Kidney (tissue), 14 donors: ENCODE results near the gene CCDC136. TPM values are rescaled to one million over a fixed set of nuclear protein-coding genes. Genes with fewer than 3 reads are reported as not detected.

Experiments
- DNase-seq, 5 donors: peaks; one replicate each; pipeline ENCODE4 v3.0.0-alpha.2; 2013 to 2020
- FAIRE-seq: peaks from 2 replicates; lab custom pipeline; 2012; peaks lifted over from hg19 to GRCh38; lab: Jason Lieb, UNC
- H3K27ac ChIP-seq, 2 donors: one replicate each; pipeline ENCODE4 v1.7.0; 2013; ENCODE audit warnings: low read depth in 2 of 2, low read length in 2 of 2, inconsistent platforms in 1 of 2
- H3K27me3 ChIP-seq: one replicate; pipeline ENCODE4 v1.7.1; 2013; ENCODE audit warnings: low read length, inconsistent platforms; ENCODE audit not compliant: control insufficient read depth, insufficient read depth
- H3K36me3 ChIP-seq, 3 donors: one replicate each; pipeline versions ENCODE4 v1.7.0 to v1.7.1; 2013; ENCODE audit warnings: low read length in 3 of 3, control low read depth in 1 of 3, inconsistent platforms in 1 of 3; ENCODE audit not compliant: insufficient read depth in 3 of 3, control insufficient read depth in 2 of 3
- H3K4me1 ChIP-seq, 3 donors: one replicate each; pipeline versions ENCODE4 v1.7.0 to v1.7.1; 2013; ENCODE audit warnings: low read length in 3 of 3, inconsistent platforms in 1 of 3, low read depth in 1 of 3; ENCODE audit not compliant: control insufficient read depth in 2 of 3, insufficient read depth in 2 of 3
- H3K4me3 ChIP-seq, 3 donors: one replicate each; pipeline versions ENCODE4 v1.7.0 to v1.8.1; 2013; ENCODE audit warnings: low read length in 3 of 3, control low read depth in 1 of 3, inconsistent platforms in 1 of 3
- H3K9ac ChIP-seq, 3 donors: one replicate each; pipeline versions ENCODE4 v1.7.0 to v1.7.1; 2013; ENCODE audit warnings: low read length in 3 of 3, control low read depth in 1 of 3, inconsistent platforms in 1 of 3
- H3K9me3 ChIP-seq, 3 donors: one replicate each; pipeline versions ENCODE4 v1.7.0 to v1.7.1; 2013; ENCODE audit warnings: low read length in 3 of 3, control low read depth in 1 of 3, inconsistent platforms in 1 of 3; ENCODE audit not compliant: control insufficient read depth in 2 of 3, insufficient read depth in 1 of 3
- intact Hi-C: fragments of 100-400 bp; cut with DNase I; formaldehyde crosslinking; loops from one replicate; pipeline ENCODE4 v1.11.1; 2022
- polyA plus RNA-seq: library from polyadenylated mRNA; stranded (reverse); fragments of 350-450 nt; fragmentation: Illumina TruSeq; extraction: RNeasy Lipid Tissue Mini Kit (QIAGEN cat#74804); gene quantifications from one replicate; pipeline ENCODE4 v1.2.3, GENCODE V29; 2014; ENCODE audit warnings: low read depth, low replicate concordance; ENCODE audit not compliant: insufficient read depth
- total RNA-seq: library from RNA; stranded (reverse); fragmentation: NEBNext Ultra II Directional; extraction: Animal tissue kit (Norgen Biotek cat#: 25700); gene quantifications from one replicate; pipeline ENCODE4 v1.2.1, GENCODE V29; 2021
- TF ChIP-seq, protein P1 (sequence below): IDR thresholded peaks from 3 replicates; pipeline ENCODE4 v1.5.1; 2012; ENCODE audit warnings: mild to moderate bottlenecking, moderate library complexity, borderline replicate concordance; ENCODE audit not compliant: insufficient read depth; ENCODE audit errors: extremely low read depth
- donor health status: control.
- donor health status: control.
- donor health status: control.
- donor health status: control.
- donor health status: control.
- donor health status: DM: yes; HTN: yes; CAD: no.
- donor health status: Normal renal cell carcinoma (clear cell type).

Gene CCDC136
- total and polyA plus RNA-seq, 2 donors from 2014 or later: 1.4 to 4.2 TPM

DNA sequence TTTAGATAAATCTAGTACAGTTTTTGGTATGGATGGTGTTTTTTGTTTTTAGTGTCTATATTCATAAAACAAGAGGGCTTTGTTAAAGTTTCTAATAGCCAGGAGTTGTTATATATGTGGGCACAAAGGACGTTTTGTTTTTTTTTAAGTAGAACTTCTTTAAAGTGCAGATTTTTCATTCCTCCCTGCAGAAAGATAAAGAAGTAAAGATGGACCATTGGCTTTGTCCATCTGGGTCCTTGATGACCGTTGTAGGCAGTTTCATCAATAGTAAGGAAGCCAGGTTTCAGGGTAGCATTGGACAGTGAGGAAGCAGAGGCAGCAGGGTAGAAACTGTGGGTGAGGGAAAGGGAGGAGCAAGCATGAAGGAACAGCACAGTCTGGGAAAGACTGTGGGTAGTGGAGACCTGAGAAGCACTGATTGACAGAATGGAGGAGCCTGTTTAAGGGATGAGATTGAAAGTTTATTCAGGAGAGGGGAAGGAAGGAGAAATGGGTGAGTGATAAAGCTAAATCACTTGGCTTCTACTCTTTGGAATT, 47.3 kb upstream of the CCDC136 start:
- TF ChIP-seq, protein P1, sequence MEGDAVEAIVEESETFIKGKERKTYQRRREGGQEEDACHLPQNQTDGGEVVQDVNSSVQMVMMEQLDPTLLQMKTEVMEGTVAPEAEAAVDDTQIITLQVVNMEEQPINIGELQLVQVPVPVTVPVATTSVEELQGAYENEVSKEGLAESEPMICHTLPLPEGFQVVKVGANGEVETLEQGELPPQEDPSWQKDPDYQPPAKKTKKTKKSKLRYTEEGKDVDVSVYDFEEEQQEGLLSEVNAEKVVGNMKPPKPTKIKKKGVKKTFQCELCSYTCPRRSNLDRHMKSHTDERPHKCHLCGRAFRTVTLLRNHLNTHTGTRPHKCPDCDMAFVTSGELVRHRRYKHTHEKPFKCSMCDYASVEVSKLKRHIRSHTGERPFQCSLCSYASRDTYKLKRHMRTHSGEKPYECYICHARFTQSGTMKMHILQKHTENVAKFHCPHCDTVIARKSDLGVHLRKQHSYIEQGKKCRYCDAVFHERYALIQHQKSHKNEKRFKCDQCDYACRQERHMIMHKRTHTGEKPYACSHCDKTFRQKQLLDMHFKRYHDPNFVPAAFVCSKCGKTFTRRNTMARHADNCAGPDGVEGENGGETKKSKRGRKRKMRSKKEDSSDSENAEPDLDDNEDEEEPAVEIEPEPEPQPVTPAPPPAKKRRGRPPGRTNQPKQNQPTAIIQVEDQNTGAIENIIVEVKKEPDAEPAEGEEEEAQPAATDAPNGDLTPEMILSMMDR: no peak
- Histone ChIP-seq H3K4me3 (no peak overlapping the region), H3K27ac (no peak overlapping the region), H3K4me1 (peaks cover 2 to 14% (median 10%) of the 10 kb centered on the region in 3 donors), H3K36me3 (peaks cover 2 to 10% (median 4%) of the 10 kb centered on the region in 3 donors), H3K27me3 (no peaks in the 10 kb centered on the region), H3K9ac (no peak overlapping the region), H3K9me3 (no peaks in the 10 kb centered on the region)
- intact Hi-C loops: no loop called here
- DNase-seq (no peak), FAIRE-seq (no peak)

DNA sequence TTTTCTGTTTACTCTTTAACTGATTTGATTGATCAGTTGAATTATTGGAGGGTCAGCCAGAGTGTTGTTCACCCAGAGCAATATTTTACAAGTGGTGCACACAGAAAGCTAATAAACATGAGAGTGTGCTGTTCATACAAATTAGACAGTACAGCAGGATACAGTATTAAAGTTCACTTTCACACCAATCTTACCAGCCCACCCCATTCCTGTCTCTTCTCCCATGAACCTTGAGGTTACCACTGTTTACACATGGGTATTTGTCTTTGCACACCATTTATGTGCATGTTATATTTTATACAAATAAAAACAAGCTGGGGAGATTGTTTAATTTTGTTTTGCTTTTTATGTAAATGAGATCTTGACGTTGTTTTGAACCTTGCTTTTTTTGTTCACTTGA, 46.1 kb upstream of the CCDC136 start:
- H3K36me3 ChIP-seq: peaks cover 2 to 14% (median 6%) of the 10 kb centered on the region in 3 donors
- H3K27ac ChIP-seq: no peak overlapping the region
- no peak overlapping the region for H3K9ac ChIP-seq
- DNase-seq (no peak), FAIRE-seq (no peak)
- no peaks in the 10 kb centered on the region for H3K27me3 ChIP-seq
- peaks cover 0 to 7% (median 0%) of the 10 kb centered on the region in 3 donors for H3K4me1 ChIP-seq
- intact Hi-C loops: no loop called here
- TF ChIP-seq, protein P1: no peak
- H3K4me3 ChIP-seq: no peak overlapping the region
- H3K9me3 ChIP-seq: no peaks in the 10 kb centered on the region

DNA sequence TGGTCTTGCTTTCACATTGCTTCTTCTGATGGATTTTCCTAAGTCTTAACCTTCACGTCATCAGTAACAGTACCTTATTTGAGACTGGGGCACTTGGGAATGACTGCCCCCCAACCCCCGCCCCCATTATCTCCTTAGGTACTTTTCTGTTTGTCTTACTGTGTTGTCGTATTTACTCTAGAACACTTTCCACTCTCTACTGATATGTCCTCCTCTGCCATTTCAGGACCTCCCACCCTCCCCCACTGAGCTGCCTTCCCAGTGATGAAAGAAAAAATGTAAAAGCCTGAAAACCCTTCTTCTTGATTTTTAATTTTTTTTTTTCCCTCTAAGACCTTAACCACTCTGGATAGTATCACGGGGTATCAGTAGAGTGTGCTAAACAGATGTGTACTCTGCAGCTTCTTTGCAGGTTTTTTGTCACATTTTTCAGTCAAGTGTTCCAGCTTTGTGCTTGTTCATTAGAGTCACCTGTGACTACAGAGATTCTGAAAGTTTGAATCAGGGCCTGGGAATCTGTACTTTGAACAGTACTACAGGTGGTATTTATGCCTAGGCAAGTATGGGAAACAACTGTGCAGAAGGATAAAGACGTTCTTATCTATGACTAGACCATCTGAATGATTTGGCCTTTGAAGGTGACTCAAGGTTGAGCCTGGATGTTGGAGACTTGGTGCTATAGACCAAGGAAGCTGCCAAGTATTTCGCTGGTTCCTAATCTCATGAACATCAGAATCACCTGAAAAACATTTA, 44.3 kb upstream of the CCDC136 start:
- H3K27me3 ChIP-seq: no peaks in the 10 kb centered on the region
- no peak for DNase-seq
- H3K9me3 ChIP-seq: no peaks in the 10 kb centered on the region
- intact Hi-C loops: no loop called here
- no peak for FAIRE-seq
- TF ChIP-seq, protein P1: no peak
- no peak overlapping the region for H3K4me3 ChIP-seq
- H3K4me1 ChIP-seq: peaks cover 0 to 2% (median 0%) of the 10 kb centered on the region in 3 donors
- H3K27ac ChIP-seq: no peak overlapping the region
- H3K36me3 ChIP-seq: peaks cover 2 to 14% (median 6%) of the 10 kb centered on the region in 3 donors
- H3K9ac ChIP-seq: no peak overlapping the region
